ENCODE measurements around the gene CDC73. TPM values are rescaled to one million over a fixed set of nuclear protein-coding genes. Genes with fewer than 3 reads are reported as not detected.

Gene CDC73
- total and polyA plus RNA-seq, 2 donors from 2014 or later, result 11.4 to 73.1 TPM

GRCh38 chr1:193142409-193142808, 20.6 kb downstream of the CDC73 start:
- H3K4me3 ChIP-seq (ENCODE audit: low read length in 3 of 3), result no peak overlapping the region
- intact Hi-C loops (cut with DNase I), result no loop called here
- FAIRE-seq (no peak), DNase-seq (no peak)
- H3K36me3 ChIP-seq (ENCODE audit: control insufficient read depth in 2 of 3, insufficient read depth in 3 of 3, low read length in 3 of 3), result peaks cover 9 to 16% (median 14%) of the 10 kb centered on the region in 3 donors
- peaks cover 0 to 2% (median 0%) of the 10 kb centered on the region in 3 donors for H3K4me1 ChIP-seq (ENCODE audit: control insufficient read depth in 2 of 3, insufficient read depth in 2 of 3, low read depth in 1 of 3, low read length in 3 of 3)
- no peaks in the 10 kb centered on the region for H3K9me3 ChIP-seq (ENCODE audit: control insufficient read depth in 2 of 3, insufficient read depth in 1 of 3, low read length in 3 of 3)
- no peak overlapping the region for H3K27ac ChIP-seq (ENCODE audit: low read depth in 2 of 2, low read length in 2 of 2)
- H3K9ac ChIP-seq (ENCODE audit: low read length in 3 of 3), result no peak overlapping the region
- TF ChIP-seq CTCF (IDR thresholded peaks at IDR 0.05; ENCODE audit: borderline replicate concordance, extremely low read depth, insufficient read depth), result no peak
- no peaks in the 10 kb centered on the region for H3K27me3 ChIP-seq (ENCODE audit: control insufficient read depth, insufficient read depth, low read length)

- H3K36me3 ChIP-seq (ENCODE audit: control insufficient read depth in 2 of 3, insufficient read depth in 3 of 3, low read length in 3 of 3), result peaks cover 9 to 21% (median 16%) of the 10 kb centered on the region in 3 donors
- DNase-seq (peak in 2 of 5 donors; percentile 28 to 40), FAIRE-seq (peak; percentile 94)
- peaks cover 0 to 2% (median 0%) of the 10 kb centered on the region in 3 donors for H3K4me1 ChIP-seq (ENCODE audit: control insufficient read depth in 2 of 3, insufficient read depth in 2 of 3, low read depth in 1 of 3, low read length in 3 of 3)
- no peaks in the 10 kb centered on the region for H3K9me3 ChIP-seq (ENCODE audit: control insufficient read depth in 2 of 3, insufficient read depth in 1 of 3, low read length in 3 of 3)
- TF ChIP-seq CTCF (IDR thresholded peaks at IDR 0.05; ENCODE audit: borderline replicate concordance, extremely low read depth, insufficient read depth), result peak; percentile 26
- no peak overlapping the region for H3K9ac ChIP-seq (ENCODE audit: low read length in 3 of 3)
- H3K4me3 ChIP-seq (ENCODE audit: low read length in 3 of 3), result no peak overlapping the region
- intact Hi-C loops (cut with DNase I), result no loop called here
- no peak overlapping the region for H3K27ac ChIP-seq (ENCODE audit: low read depth in 2 of 2, low read length in 2 of 2)
- no peaks in the 10 kb centered on the region for H3K27me3 ChIP-seq (ENCODE audit: control insufficient read depth, insufficient read depth, low read length)
These were observed 21.5 kb downstream of the CDC73 start for GRCh38 chr1:193143285-193143684.

- Histone ChIP-seq H3K4me3 (ENCODE audit: low read length in 3 of 3) (no peak overlapping the region), H3K36me3 (ENCODE audit: control insufficient read depth in 2 of 3, insufficient read depth in 3 of 3, low read length in 3 of 3) (peaks cover 7 to 22% (median 18%) of the 10 kb centered on the region in 3 donors), H3K4me1 (ENCODE audit: control insufficient read depth in 2 of 3, insufficient read depth in 2 of 3, low read depth in 1 of 3, low read length in 3 of 3) (peaks cover 0 to 2% (median 0%) of the 10 kb centered on the region in 3 donors), H3K9me3 (ENCODE audit: control insufficient read depth in 2 of 3, insufficient read depth in 1 of 3, low read length in 3 of 3) (no peaks in the 10 kb centered on the region), H3K9ac (ENCODE audit: low read length in 3 of 3) (no peak overlapping the region), H3K27me3 (ENCODE audit: control insufficient read depth, insufficient read depth, low read length) (no peaks in the 10 kb centered on the region), H3K27ac (ENCODE audit: low read depth in 2 of 2, low read length in 2 of 2) (no peak overlapping the region)
- FAIRE-seq (no peak), DNase-seq (no peak)
- no peak for TF ChIP-seq CTCF (IDR thresholded peaks at IDR 0.05; ENCODE audit: borderline replicate concordance, extremely low read depth, insufficient read depth)
- intact Hi-C loops (cut with DNase I), result no loop called here
These were observed 22.6 kb downstream of the CDC73 start for GRCh38 chr1:193144361-193144938.
